Neutrophil (primary cell): Measurements from ENCODE around the gene ARHGEF39.
"Not testable (repeated sequence)": the region's sequence is repeated elsewhere in the genome, so short reads cannot be mapped to it uniquely, and the experiment has no call there.

Source experiments
- H3K27ac ChIP-seq: fragments of 200-600 bp; sonication (generic); 2 replicates; pipeline ENCODE4 v1.5.1; 2016; ENCODE audit warnings: mild to moderate bottlenecking, moderate library complexity
- H3K27me3 ChIP-seq: fragments of 200-600 bp; sonication (generic); 2 replicates; pipeline ENCODE4 v1.6.0; 2016; ENCODE audit warnings: mild to moderate bottlenecking
- H3K36me3 ChIP-seq: fragments of 200-600 bp; sonication (generic); 2 replicates; pipeline ENCODE4 v1.5.1; 2017
- H3K4me1 ChIP-seq, 2 experiments: fragments of 200-600 bp in 1 of 2; sonication (generic) in 1 of 2; 1 replicate in 1 of 2; 2 replicates in 1 of 2; pipeline versions ENCODE4 v1.5.1 to v1.6.1; 2013 to 2016; ENCODE audit warnings: low read depth in 1 of 2, low read length in 1 of 2, mild to moderate bottlenecking in 1 of 2, moderate library complexity in 1 of 2; ENCODE audit not compliant: control insufficient read depth in 1 of 2, insufficient read depth in 1 of 2
- H3K4me3 ChIP-seq, 2 experiments: fragments of 200-600 bp in 1 of 2; sonication (generic) in 1 of 2; 1 replicate in 1 of 2; 2 replicates in 1 of 2; pipeline ENCODE4 v1.5.1; 2013 to 2016; ENCODE audit warnings: low read depth in 1 of 2, low read length in 1 of 2, mild to moderate bottlenecking in 1 of 2, moderate library complexity in 1 of 2
- H3K9me3 ChIP-seq: fragments of 200-600 bp; sonication (generic); 2 replicates; pipeline ENCODE4 v1.5.1; 2016
- TF ChIP-seq, protein P1 (sequence below): fragments of 200-600 bp; sonication (generic); IDR thresholded peaks from 2 replicates; pipeline ENCODE4 v1.5.1; 2016; ENCODE audit warnings: antibody characterized with exemption

The ARHGEF39 gene

DNA sequence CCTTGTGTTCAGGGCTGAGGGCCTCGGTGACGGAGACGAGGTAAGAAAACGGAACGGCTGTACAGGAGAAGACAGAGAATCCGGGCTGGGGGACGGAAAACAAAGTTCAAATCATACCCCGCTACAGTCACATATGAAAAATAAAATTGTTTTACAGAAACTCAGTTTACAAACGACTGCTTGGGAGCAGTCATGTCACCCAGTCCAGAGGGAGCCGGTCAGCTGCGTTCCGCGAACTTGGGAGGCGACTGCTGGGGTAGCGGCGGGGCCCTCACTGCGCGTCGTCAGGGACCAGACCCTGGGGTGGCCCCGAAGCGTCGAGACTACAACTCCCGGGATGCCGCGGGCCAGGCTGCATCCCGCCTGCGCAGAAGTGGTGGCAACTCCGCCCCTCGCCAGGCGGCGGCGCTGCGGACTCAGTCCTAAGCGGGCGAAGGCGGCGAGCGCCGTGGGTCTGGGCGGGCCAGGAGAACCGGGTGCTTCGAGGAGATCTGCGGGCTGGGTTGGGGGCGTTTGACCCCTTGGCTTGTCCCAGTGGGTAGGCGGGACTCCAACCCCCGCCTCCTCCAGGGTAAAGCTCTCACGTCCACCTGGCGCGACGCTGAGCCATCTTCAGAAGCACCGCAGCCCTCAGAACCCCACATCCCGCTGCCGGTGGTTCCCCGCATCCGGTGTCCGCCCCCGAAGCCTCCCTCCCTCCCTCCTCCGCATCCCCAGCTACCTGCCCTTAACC lies 18.3 kb downstream of the ARHGEF39 start:
- Histone ChIP-seq H3K4me1 (peaks cover 16 to 22% of the 10 kb centered on the region in 2 experiments), H3K9me3 (no peaks in the 10 kb centered on the region), H3K4me3 (peak overlapping the region; percentile 68 to 82), H3K27ac (peak overlapping the region; percentile 61), H3K27me3 (no peaks in the 10 kb centered on the region), H3K36me3 (no peaks in the 10 kb centered on the region)
- TF ChIP-seq, protein P1, sequence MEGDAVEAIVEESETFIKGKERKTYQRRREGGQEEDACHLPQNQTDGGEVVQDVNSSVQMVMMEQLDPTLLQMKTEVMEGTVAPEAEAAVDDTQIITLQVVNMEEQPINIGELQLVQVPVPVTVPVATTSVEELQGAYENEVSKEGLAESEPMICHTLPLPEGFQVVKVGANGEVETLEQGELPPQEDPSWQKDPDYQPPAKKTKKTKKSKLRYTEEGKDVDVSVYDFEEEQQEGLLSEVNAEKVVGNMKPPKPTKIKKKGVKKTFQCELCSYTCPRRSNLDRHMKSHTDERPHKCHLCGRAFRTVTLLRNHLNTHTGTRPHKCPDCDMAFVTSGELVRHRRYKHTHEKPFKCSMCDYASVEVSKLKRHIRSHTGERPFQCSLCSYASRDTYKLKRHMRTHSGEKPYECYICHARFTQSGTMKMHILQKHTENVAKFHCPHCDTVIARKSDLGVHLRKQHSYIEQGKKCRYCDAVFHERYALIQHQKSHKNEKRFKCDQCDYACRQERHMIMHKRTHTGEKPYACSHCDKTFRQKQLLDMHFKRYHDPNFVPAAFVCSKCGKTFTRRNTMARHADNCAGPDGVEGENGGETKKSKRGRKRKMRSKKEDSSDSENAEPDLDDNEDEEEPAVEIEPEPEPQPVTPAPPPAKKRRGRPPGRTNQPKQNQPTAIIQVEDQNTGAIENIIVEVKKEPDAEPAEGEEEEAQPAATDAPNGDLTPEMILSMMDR, result peak; percentile 99

- Histone ChIP-seq H3K9me3 (no peaks in the 10 kb centered on the region), H3K27me3 (no peaks in the 10 kb centered on the region), H3K36me3 (no peaks in the 10 kb centered on the region), H3K4me3 (peak overlapping the region; percentile 68 to 82), H3K27ac (peak overlapping the region; percentile 61), H3K4me1 (peaks cover 20 to 28% of the 10 kb centered on the region in 2 experiments)
- TF ChIP-seq, protein P1, result no peak
Observed at GRCh38 chr9:35646153-35646532, 18.9 kb downstream of the ARHGEF39 start.

DNA sequence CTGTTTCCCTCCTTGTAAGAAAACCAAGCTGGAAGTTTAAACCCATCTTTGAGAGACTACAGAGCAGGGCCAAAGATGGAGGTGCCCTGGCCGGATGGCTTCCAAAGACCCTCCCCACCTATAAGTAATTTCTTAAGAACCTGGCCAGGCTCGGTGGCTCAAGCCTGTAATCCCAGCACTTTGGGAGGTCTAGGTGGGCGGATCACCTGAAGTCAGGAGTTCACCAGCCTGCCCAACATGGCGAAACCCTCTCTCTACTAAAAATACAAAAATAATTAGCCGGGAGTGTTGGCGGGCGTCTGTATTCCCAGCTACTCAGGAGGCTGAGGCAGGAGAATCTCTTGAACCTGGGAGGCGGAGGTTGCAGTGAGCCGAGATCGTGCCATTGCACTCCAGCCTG lies 19.3 kb downstream of the ARHGEF39 start:
- H3K36me3 ChIP-seq, H3K9me3 ChIP-seq, H3K27ac ChIP-seq, H3K27me3 ChIP-seq: not testable (repeated sequence)
- Histone ChIP-seq H3K4me1 (peaks cover 20 to 32% of the 10 kb centered on the region in 2 experiments), H3K4me3 (peak overlapping the region; percentile 68 to 82)

DNA sequence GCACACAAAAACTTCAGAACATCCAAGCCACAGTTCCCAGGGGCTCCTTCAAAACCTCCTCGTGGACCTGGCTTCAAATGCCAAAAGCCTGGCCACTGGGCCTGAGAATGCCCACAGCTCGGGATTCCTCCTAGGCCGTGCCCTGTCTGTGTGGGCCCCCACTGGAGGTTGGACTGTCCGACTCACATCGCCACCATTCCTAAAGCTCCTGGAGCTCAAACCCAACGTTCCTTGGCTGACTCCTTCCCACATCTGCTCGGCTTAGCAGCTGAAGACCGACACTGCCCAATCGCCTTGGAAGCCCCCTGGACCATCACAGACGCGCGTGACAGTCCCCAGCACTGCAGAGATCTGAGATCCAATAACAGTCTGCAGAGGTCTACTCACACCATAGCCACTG lies 21.9 kb downstream of the ARHGEF39 start:
- H3K36me3 ChIP-seq, result no peaks in the 10 kb centered on the region
- H3K27me3 ChIP-seq, result no peaks in the 10 kb centered on the region
- TF ChIP-seq, protein P1, result no peak
- H3K4me1 ChIP-seq, result peaks cover 20 to 39% of the 10 kb centered on the region in 2 experiments
- no peak overlapping the region for H3K27ac ChIP-seq
- no peaks in the 10 kb centered on the region for H3K9me3 ChIP-seq
- H3K4me3 ChIP-seq, result no peak overlapping the region

- not testable (repeated sequence) for H3K27me3 ChIP-seq
- peaks cover 12 to 30% of the 10 kb centered on the region in 2 experiments for H3K4me1 ChIP-seq
Observed at GRCh38 chr9:35641478-35641877, 23.5 kb downstream of the ARHGEF39 start.

DNA sequence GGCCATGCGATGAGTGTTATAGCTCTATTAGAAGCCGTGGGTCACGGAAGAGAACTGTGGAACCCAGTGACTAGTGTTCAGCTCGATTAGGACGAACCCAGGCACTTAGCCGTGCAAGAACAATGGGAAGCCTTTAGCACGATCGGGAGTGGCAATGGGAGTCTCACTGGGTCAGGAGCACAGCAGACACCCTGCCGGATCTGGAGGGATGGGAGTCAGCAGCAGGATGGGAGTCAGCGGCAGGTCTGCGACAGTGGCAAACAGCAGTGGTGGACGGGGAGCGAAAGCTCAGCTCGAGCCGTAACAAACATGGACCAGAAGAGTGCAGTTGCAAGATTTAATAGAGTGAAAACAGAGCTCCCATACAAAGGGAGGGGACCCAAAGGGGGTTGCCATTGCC lies 24.6 kb downstream of the ARHGEF39 start:
- not testable (repeated sequence) for H3K27ac ChIP-seq, H3K36me3 ChIP-seq, H3K4me3 ChIP-seq, H3K27me3 ChIP-seq, H3K9me3 ChIP-seq
- peaks cover 4 to 21% of the 10 kb centered on the region in 2 experiments for H3K4me1 ChIP-seq

More at GRCh38 chr9:35641478-35641877, 23.5 kb downstream of the ARHGEF39 start:
- not testable (repeated sequence) for H3K9me3 ChIP-seq, H3K36me3 ChIP-seq, H3K27ac ChIP-seq, H3K4me3 ChIP-seq

GRCh38 chr9:35639631-35640030 lies 25.4 kb downstream of the ARHGEF39 start:
- no peaks in the 10 kb centered on the region for H3K27me3 ChIP-seq
- H3K36me3 ChIP-seq, result no peaks in the 10 kb centered on the region
- peaks cover 4 to 21% of the 10 kb centered on the region in 2 experiments for H3K4me1 ChIP-seq
- H3K4me3 ChIP-seq, result no peak overlapping the region
- H3K27ac ChIP-seq, result no peak overlapping the region
- TF ChIP-seq, protein P1, result no peak
- H3K9me3 ChIP-seq, result no peaks in the 10 kb centered on the region

GRCh38 chr9:35639225-35639624 lies 25.8 kb downstream of the ARHGEF39 start:
- H3K27me3 ChIP-seq, H3K4me3 ChIP-seq, H3K36me3 ChIP-seq, H3K9me3 ChIP-seq, H3K27ac ChIP-seq: not testable (repeated sequence)
- peaks cover 4 to 21% of the 10 kb centered on the region in 2 experiments for H3K4me1 ChIP-seq

DNA sequence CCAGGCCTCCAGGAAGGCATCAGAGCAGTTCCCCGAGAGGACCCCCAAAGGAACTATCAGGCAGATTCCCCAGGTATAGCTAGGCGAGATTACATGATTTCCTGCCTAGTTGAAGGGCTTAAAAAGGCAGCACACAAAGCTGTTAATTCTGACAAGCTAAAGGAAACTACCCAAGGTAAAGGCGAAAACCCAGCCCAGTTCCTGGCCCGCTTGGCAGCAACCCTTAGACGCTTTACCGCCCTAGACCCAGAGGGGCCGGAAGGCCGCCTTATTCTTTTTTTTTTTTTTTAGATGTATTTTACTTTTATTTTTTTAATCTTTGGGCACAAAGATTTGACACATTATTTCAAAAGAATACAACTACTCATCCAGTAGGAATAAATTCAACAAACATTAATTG lies 26.2 kb downstream of the ARHGEF39 start:
- not testable (repeated sequence) for H3K9me3 ChIP-seq, H3K27ac ChIP-seq
- H3K4me1 ChIP-seq, result peaks cover 4 to 21% of the 10 kb centered on the region in 2 experiments

DNA sequence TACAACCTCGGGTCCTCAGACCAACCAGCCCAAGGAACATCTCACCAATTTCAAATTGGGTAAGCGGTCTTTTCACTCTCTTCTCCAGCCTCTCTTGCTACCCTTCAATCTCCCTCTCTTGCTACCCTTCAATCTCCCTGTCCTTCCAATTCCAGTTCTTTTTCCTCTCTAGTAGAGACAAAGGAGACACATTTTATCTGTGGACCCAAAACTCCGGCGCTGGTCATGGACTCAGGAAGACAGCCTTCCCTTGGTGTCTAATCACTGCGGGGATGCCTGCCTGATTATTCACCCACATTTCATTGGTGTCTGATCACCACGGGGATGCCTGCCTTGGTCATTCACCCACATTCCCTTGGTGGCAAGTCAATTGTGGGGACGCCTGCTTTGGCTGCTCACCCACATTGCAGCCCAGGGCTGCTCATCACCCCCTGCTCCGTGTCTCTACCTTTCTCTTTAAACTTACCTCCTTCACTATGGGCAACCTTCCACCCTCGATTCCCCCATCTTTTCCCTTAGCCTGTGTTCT lies 27.5 kb downstream of the ARHGEF39 start:
- H3K9me3 ChIP-seq, H3K27me3 ChIP-seq, H3K4me3 ChIP-seq, H3K27ac ChIP-seq, H3K36me3 ChIP-seq: not testable (repeated sequence)
- peaks cover 4 to 21% of the 10 kb centered on the region in 2 experiments for H3K4me1 ChIP-seq

More for the DNA sequence above, 26.2 kb downstream of the ARHGEF39 start:
- not testable (repeated sequence) for H3K36me3 ChIP-seq, H3K27me3 ChIP-seq, H3K4me3 ChIP-seq
